HepG2 (cell line): Measurements from ENCODE around the gene PRDX5. TPM values are rescaled to one million over a fixed set of nuclear protein-coding genes. Genes with fewer than 3 reads are reported as not detected.
A peak's percentile ranks its signal among the peaks of the same experiment; 100 is the strongest.

Experiments used
- CREM ChIP-seq, 2 experiments: sonication (generic) in 1 of 2; formaldehyde crosslinking in 1 of 2; IDR thresholded peaks; 2 replicates each; pipeline versions ENCODE4 v1.4.0 to v1.6.1; 2016 to 2020; ENCODE audit warnings: antibody characterized with exemption in 1 of 2, mild to moderate bottlenecking in 1 of 2, missing genetic modification reagents in 1 of 2
- DBP ChIP-seq: sonication (generic); formaldehyde crosslinking; IDR thresholded peaks from 2 replicates; pipeline ENCODE4 v1.4.0; 2020; ENCODE audit warnings: missing genetic modification reagents; ENCODE audit errors: not compliant biosample characterization
- GLMP ChIP-seq: sonication (generic); formaldehyde crosslinking; IDR thresholded peaks from 2 replicates; pipeline ENCODE4 v1.9.0; 2021; ENCODE audit warnings: missing genetic modification reagents, mild to moderate bottlenecking, borderline replicate concordance
- JUNB ChIP-seq: sonication (generic); formaldehyde crosslinking; IDR thresholded peaks from 2 replicates; pipeline ENCODE4 v1.8.0; 2022; ENCODE audit warnings: missing genetic modification reagents, mild to moderate bottlenecking, borderline replicate concordance
- MAFF ChIP-seq: IDR thresholded peaks from 2 replicates; pipeline ENCODE4 v1.6.1; 2011; ENCODE audit warnings: low read depth, low read length, improper control_type of control experiment
- SALL2 ChIP-seq: sonication (generic); formaldehyde crosslinking; IDR thresholded peaks from 2 replicates; pipeline ENCODE4 v1.8.1; 2023; ENCODE audit warnings: mild to moderate bottlenecking, missing genetic modification reagents, inconsistent platforms
- SATB2 ChIP-seq: sonication (generic); formaldehyde crosslinking; IDR thresholded peaks from 2 replicates; pipeline ENCODE4 v1.5.0; 2020; ENCODE audit warnings: missing genetic modification reagents
- SOX13 ChIP-seq, 3 experiments: fragments of 450-650 bp in 1 of 3; sonication (generic) in 1 of 3; formaldehyde crosslinking in 1 of 3; IDR thresholded peaks in 2 of 3; conservative IDR thresholded peaks in 1 of 3; 2 replicates each; pipeline versions ENCODE4 v1.5.0 to v1.6.1; 2016 to 2020; ENCODE audit warnings: antibody characterized with exemption in 1 of 3, mild to moderate bottlenecking in 1 of 3, missing compliant biosample characterization in 1 of 3, missing genetic modification reagents in 1 of 3, moderate library complexity in 1 of 3
- SSRP1 ChIP-seq: IDR thresholded peaks from 2 replicates; pipeline ENCODE4 v1.6.1; 2016; ENCODE audit warnings: control low read depth
- TAF15 ChIP-seq: fragments of 200-400 bp; formaldehyde crosslinking; IDR thresholded peaks from one replicate; pipeline ENCODE4 v1.6.1; 2018; ENCODE audit warnings: mild to moderate bottlenecking, low read depth, low read length; ENCODE audit not compliant: poor library complexity, severe bottlenecking
- TIGD3 ChIP-seq: sonication (generic); formaldehyde crosslinking; IDR thresholded peaks from 2 replicates; pipeline ENCODE4 v1.5.1; 2020; ENCODE audit warnings: mild to moderate bottlenecking, missing genetic modification reagents, borderline replicate concordance
- ZBED4 ChIP-seq: sonication (generic); formaldehyde crosslinking; IDR thresholded peaks from 2 replicates; pipeline ENCODE4 v1.4.0; 2020; ENCODE audit warnings: missing genetic modification reagents, borderline replicate concordance
- ZBTB34 ChIP-seq: sonication (generic); formaldehyde crosslinking; IDR thresholded peaks from 2 replicates; pipeline ENCODE4 v1.8.0; 2022; ENCODE audit warnings: mild to moderate bottlenecking, missing genetic modification reagents
- ZFP62 ChIP-seq: sonication (generic); formaldehyde crosslinking; IDR thresholded peaks from 2 replicates; pipeline ENCODE4 v1.4.0; 2020; ENCODE audit warnings: missing genetic modification reagents
- ZNF468 ChIP-seq: sonication (generic); formaldehyde crosslinking; IDR thresholded peaks from 2 replicates; pipeline ENCODE4 v1.8.0; 2022; ENCODE audit warnings: mild to moderate bottlenecking, moderate library complexity, missing genetic modification reagents
- ZNF605 ChIP-seq: sonication (generic); formaldehyde crosslinking; IDR thresholded peaks from 2 replicates; pipeline ENCODE4 v1.8.0; 2022; ENCODE audit warnings: mild to moderate bottlenecking, missing genetic modification reagents
- ZNF607 ChIP-seq: sonication (generic); formaldehyde crosslinking; IDR thresholded peaks from 2 replicates; pipeline ENCODE4 v1.5.1; 2020; ENCODE audit warnings: missing genetic modification reagents, mild to moderate bottlenecking, borderline replicate concordance
- ZNF83 ChIP-seq: sonication (generic); formaldehyde crosslinking; IDR thresholded peaks from 2 replicates; pipeline ENCODE4 v1.4.0; 2020; ENCODE audit warnings: missing genetic modification reagents, mild to moderate bottlenecking, borderline replicate concordance
- ZSCAN30 ChIP-seq: sonication (generic); formaldehyde crosslinking; IDR thresholded peaks from 2 replicates; pipeline ENCODE4 v1.5.0; 2020; ENCODE audit warnings: mild to moderate bottlenecking, missing genetic modification reagents
- polyA plus RNA-seq, 8 experiments: library from polyadenylated mRNA; depleted of rRNA in 3 of 8; stranded (reverse) in 7 of 8; unstranded in 1 of 8; fragments of >200 nt; fragmentation: Illumina TruSeq in 4 of 8; extraction: Trizol in 4 of 8; gene quantifications; 2 replicates each; pipeline versions ENCODE4 v1.2.1 to v1.2.3, GENCODE V29; 2011 to 2016; ENCODE audit warnings: low read depth in 4 of 8, missing spikeins in 1 of 8, mixed read lengths in 1 of 8; ENCODE audit not compliant: insufficient read depth in 1 of 8
- total RNA-seq, 5 experiments: library from RNA; depleted of rRNA; stranded (reverse); fragments of >200 nt; fragmentation: Illumina TruSeq; extraction: Trizol; gene quantifications; 2 replicates each; pipeline ENCODE4 v1.2.3, GENCODE V29; 2016; ENCODE audit warnings: low read depth in 1 of 5

The PRDX5 gene
- total and polyA plus RNA-seq, 2 of the 13 experiments (the other 11 are each of a cell fraction or from before 2014, with no cell fraction given) = 215 to 311 TPM

GRCh38 chr11:64269540-64270220 is 48.2 kb upstream of the PRDX5 start (continued):
- TF ChIP-seq ZSCAN30 (CRISPR knock-in tag) (no peak), MAFF (no peak; the same call in 1 of the 2 replicates), CREM (IDR thresholded peaks at IDR 0.05) (peak; percentile 98), CREM (CRISPR knock-in tag; IDR thresholded peaks at IDR 0.05) (no peak), ZNF607 (no peak; the same call in 1 of the 2 replicates), ZBTB34 (CRISPR knock-in tag) (no peak; the same call in 1 of the 2 replicates), SSRP1 (CRISPR knock-in tag) (no peak), ZNF83 (CRISPR knock-in tag) (no peak), TAF15 (peak; percentile 45), ZBED4 (CRISPR knock-in tag) (peak; percentile 45; the same call in 1 of the 2 replicates), GLMP (CRISPR knock-in tag) (no peak), ZNF468 (no peak), ZNF605 (CRISPR knock-in tag) (no peak), SOX13 (IDR thresholded peaks at IDR 0.05) (no peak), SOX13 (CRISPR knock-in tag; conservative IDR thresholded peaks at IDR 0.05 in 1 of 2, IDR thresholded peaks at IDR 0.05 in 1 of 2) (peak in 1 of 2 experiments; percentile 33; a peak in 2 of 4 replicates), DBP (CRISPR knock-in tag) (no peak), SALL2 (CRISPR knock-in tag) (0 out of 2 replicates have a peak, but pooled peaks have one; percentile 71), SATB2 (0 out of 2 replicates have a peak, but pooled peaks have one; percentile 15), ZFP62 (CRISPR knock-in tag) (no peak), JUNB (no peak), TIGD3 (CRISPR knock-in tag) (no peak)
